HG03558 (cell line): ENCODE measurements around the gene ADAMTS13.
"Not testable (repeated sequence)": the region's sequence is repeated elsewhere in the genome, so short reads cannot be mapped to it uniquely, and the experiment has no call there.

Source experiments
- ATAC-seq: cut with Tn5 transposase; IDR thresholded peaks from one replicate; pipeline ENCODE4 v1.9.1; 2021; ENCODE audit warnings: moderate number of reproducible peaks; ENCODE audit not compliant: unreplicated experiment; ENCODE audit errors: extremely low read depth

Gene ADAMTS13

DNA sequence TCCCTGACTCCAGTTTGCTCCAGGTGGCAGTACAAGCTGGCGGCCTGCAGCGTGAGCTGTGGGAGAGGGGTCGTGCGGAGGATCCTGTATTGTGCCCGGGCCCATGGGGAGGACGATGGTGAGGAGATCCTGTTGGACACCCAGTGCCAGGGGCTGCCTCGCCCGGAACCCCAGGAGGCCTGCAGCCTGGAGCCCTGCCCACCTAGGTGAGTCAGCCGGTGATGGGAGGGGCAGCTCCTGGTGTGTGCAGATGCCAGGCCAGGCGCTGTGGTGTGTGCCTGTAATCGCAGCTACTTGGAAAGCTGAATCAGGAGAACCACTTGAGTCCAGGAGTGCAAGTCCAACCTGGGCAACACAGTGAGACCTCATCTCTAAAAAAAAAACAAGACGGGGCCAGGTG is 27.6 kb downstream of the ADAMTS13 start:
- ATAC-seq, result no peak

- not testable (repeated sequence) for ATAC-seq
Observed at GRCh38 chr9:133451865-133452264, 29.7 kb downstream of the ADAMTS13 start.

- ATAC-seq, result no peak
Observed at GRCh38 chr9:133452562-133452961, 30.4 kb downstream of the ADAMTS13 start.

GRCh38 chr9:133453651-133454050 is 31.5 kb downstream of the ADAMTS13 start:
- no peak for ATAC-seq

GRCh38 chr9:133454325-133454724 is 32.2 kb downstream of the ADAMTS13 start:
- ATAC-seq, result no peak

DNA sequence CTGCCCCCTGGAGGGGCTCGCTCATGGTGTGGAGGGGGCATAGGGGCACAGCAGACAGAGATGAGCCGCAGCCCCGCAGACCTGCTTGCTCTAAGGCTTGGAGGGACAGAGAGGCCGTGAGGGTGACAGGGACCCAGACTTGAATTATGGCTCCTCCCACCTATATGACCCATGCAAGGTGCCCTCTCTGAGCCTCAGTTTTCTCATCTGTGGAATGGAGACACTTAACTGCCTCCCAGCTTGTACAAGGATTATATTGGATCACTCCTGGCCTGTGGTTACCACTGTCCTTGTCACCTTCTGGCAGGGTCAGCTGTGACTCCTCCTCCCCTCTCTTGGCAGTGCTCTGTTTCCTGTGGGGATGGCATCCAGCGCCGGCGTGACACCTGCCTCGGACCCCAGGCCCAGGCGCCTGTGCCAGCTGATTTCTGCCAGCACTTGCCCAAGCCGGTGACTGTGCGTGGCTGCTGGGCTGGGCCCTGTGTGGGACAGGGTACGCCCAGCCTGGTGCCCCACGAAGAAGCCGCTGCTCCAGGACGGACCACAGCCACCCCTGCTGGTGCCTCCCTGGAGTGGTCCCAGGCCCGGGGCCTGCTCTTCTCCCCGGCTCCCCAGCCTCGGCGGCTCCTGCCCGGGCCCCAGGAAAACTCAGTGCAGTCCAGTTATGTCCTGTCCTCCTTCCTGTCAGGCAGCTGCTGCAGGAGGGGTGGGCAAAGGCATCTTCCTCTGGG is 32.9 kb downstream of the ADAMTS13 start:
- ATAC-seq, result no peak

- no peak for ATAC-seq
Observed at GRCh38 chr9:133455936-133456335, 33.8 kb downstream of the ADAMTS13 start.

GRCh38 chr9:133456409-133456808 is 34.2 kb downstream of the ADAMTS13 start:
- ATAC-seq, result no peak

GRCh38 chr9:133457233-133457632 is 35.1 kb downstream of the ADAMTS13 start:
- ATAC-seq, result no peak

GRCh38 chr9:133457748-133458147 is 35.6 kb downstream of the ADAMTS13 start:
- no peak for ATAC-seq

GRCh38 chr9:133458643-133459312 is 36.6 kb downstream of the ADAMTS13 start:
- no peak for ATAC-seq

- no peak for ATAC-seq
Observed at GRCh38 chr9:133459476-133460404, 37.6 kb downstream of the ADAMTS13 start, which contains the start of gene CACFD1. TSS of gene CACFD1 (plus strand) at chr9:133459978. CDS start at chr9:133460067, 89 bp downstream.

GRCh38 chr9:133460405-133461175 is 38.4 kb downstream of the ADAMTS13 start:
- no peak for ATAC-seq

- no peak for ATAC-seq
Observed at GRCh38 chr9:133461975-133462374, 39.8 kb downstream of the ADAMTS13 start.

GRCh38 chr9:133463234-133463863 is 41.2 kb downstream of the ADAMTS13 start:
- ATAC-seq, result no peak

- no peak for ATAC-seq
Observed at GRCh38 chr9:133463864-133464615, 41.9 kb downstream of the ADAMTS13 start.

DNA sequence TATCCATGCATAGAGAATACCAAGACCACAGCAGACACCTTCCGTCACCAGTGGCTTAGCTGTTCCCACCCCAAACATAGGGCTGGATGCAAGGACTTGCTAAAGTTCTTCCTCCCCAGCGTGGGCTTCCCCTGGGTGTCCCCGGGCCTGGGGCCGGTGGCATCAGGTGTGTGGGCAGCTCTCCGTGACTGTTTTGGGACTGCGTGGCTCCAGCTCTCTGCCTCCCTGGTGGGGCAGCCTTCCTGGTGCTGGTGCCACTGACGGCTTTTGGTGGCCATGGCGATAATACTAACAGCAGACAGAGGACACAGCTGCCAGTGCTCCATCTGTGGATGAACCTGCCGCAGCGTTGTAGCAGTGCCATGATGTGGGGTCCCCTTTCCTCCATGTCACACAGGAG is 42.5 kb downstream of the ADAMTS13 start:
- no peak for ATAC-seq

GRCh38 chr9:133465984-133466383 is 43.8 kb downstream of the ADAMTS13 start:
- no peak for ATAC-seq

DNA sequence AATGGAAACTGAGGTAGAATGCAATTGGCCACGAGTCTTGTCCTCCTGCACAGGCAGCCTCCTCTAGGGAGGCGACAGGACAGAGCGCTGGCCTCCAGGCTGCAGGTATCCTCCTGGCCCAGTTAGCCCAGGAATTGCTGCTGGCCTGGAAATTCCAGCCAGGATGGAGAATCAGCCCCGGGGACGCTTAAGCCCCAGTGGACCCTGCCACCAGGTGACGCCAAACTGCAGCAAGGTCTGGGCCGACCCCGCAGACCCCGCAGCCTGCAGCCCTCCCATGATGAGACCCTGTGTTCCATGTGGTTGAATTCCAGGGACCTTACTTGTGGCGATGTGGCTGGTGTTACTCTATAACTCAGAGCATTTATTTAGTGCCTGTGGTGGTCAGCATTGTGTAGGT is 44.9 kb downstream of the ADAMTS13 start:
- ATAC-seq, result no peak
